Measurements from ENCODE around the gene NPR2.

GRCh38 chr9:35757226-35757891 lies 34.0 kb upstream of the NPR2 start:
- no peak for TF ChIP-seq BHLHE40 (IDR thresholded peaks at IDR 0.05; ENCODE audit: borderline replicate concordance)
- no peak for TF ChIP-seq PKNOX1 (IDR thresholded peaks at IDR 0.05)
- no peak for TF ChIP-seq ARNT (IDR thresholded peaks at IDR 0.05)
